NT2/D1 (cell line): ENCODE measurements around the gene SLA2.
A peak's percentile ranks its signal among the peaks of the same experiment; 100 is the strongest.

Experiments used
- DNase-seq: peaks from one replicate; pipeline ENCODE4 v3.0.0-alpha.2; 2011; ENCODE audit warnings: low read depth, low spot score
- H3K27me3 ChIP-seq: 2 replicates; pipeline ENCODE4 v1.6.0; 2011; ENCODE audit warnings: mild to moderate bottlenecking; ENCODE audit not compliant: insufficient read length, insufficient read depth
- H3K36me3 ChIP-seq: 2 replicates; pipeline ENCODE4 v1.6.1; 2011; ENCODE audit warnings: mild to moderate bottlenecking, low read length, mixed read lengths; ENCODE audit not compliant: insufficient read depth, insufficient read length
- H3K4me1 ChIP-seq: 2 replicates; pipeline ENCODE4 v1.5.1; 2011; ENCODE audit not compliant: insufficient read depth, insufficient read length
- H3K4me3 ChIP-seq: 2 replicates; pipeline ENCODE4 v1.5.1; 2011; ENCODE audit warnings: low read depth; ENCODE audit not compliant: insufficient read length
- H3K9ac ChIP-seq: 2 replicates; pipeline ENCODE4 v1.6.0; 2011; ENCODE audit warnings: low read depth; ENCODE audit not compliant: insufficient read length
- H3K9me3 ChIP-seq: 2 replicates; pipeline ENCODE4 v1.5.1; 2011; ENCODE audit warnings: mild to moderate bottlenecking, low read length; ENCODE audit not compliant: insufficient read depth
- SUZ12 ChIP-seq: IDR thresholded peaks from 2 replicates; pipeline ENCODE4 v1.6.1; 2011; ENCODE audit not compliant: insufficient read length, insufficient read depth; ENCODE audit errors: extremely low read depth
- YY1 ChIP-seq: IDR thresholded peaks from 2 replicates; pipeline ENCODE4 v1.6.1; 2011; ENCODE audit not compliant: insufficient read length, insufficient read depth
- ZNF274 ChIP-seq: IDR thresholded peaks from 2 replicates; pipeline ENCODE4 v1.6.1; 2011; ENCODE audit warnings: mild to moderate bottlenecking, low read depth, low read length

Gene SLA2

GRCh38 chr20:36593347-36593929, 52.6 kb downstream of the SLA2 start:
- Histone ChIP-seq H3K36me3 (peaks cover 56% of the 10 kb centered on the region), H3K4me3 (no peak overlapping the region), H3K4me1 (peaks cover 18% of the 10 kb centered on the region), H3K9ac (no peak overlapping the region), H3K9me3 (peaks cover 11% of the 10 kb centered on the region; the same call in 1 of the 2 replicates), H3K27me3 (no peaks in the 10 kb centered on the region)
- DNase-seq = no peak
- TF ChIP-seq YY1 (no peak), ZNF274 (no peak), SUZ12 (no peak)

GRCh38 chr20:36591854-36592641, 53.9 kb downstream of the SLA2 start:
- Histone ChIP-seq H3K4me3 (no peak overlapping the region), H3K27me3 (no peaks in the 10 kb centered on the region), H3K9ac (peak overlapping the region; percentile 37), H3K9me3 (peaks cover 11% of the 10 kb centered on the region; the same call in 1 of the 2 replicates), H3K36me3 (peaks cover 69% of the 10 kb centered on the region), H3K4me1 (peaks cover 17% of the 10 kb centered on the region)
- TF ChIP-seq ZNF274 = no peak
- TF ChIP-seq YY1 = no peak
- no peak for TF ChIP-seq SUZ12
- DNase-seq = no peak

- H3K27me3 ChIP-seq = no peaks in the 10 kb centered on the region
- DNase-seq = no peak
- peaks cover 11% of the 10 kb centered on the region; the same call in 1 of the 2 replicates for H3K9me3 ChIP-seq
- H3K36me3 ChIP-seq = peaks cover 74% of the 10 kb centered on the region
- no peak overlapping the region for H3K4me3 ChIP-seq
- TF ChIP-seq ZNF274 = no peak
- TF ChIP-seq SUZ12 = no peak
- H3K9ac ChIP-seq = peak overlapping the region; percentile 37
- peaks cover 21% of the 10 kb centered on the region for H3K4me1 ChIP-seq
Measured at GRCh38 chr20:36591281-36591680, 54.7 kb downstream of the SLA2 start.

- no peaks in the 10 kb centered on the region for H3K27me3 ChIP-seq
- DNase-seq = no peak
- H3K36me3 ChIP-seq = peaks cover 60% of the 10 kb centered on the region
- H3K9me3 ChIP-seq = peaks cover 3% of the 10 kb centered on the region; the same call in 1 of the 2 replicates
- H3K4me3 ChIP-seq = no peak overlapping the region
- peaks cover 32% of the 10 kb centered on the region for H3K4me1 ChIP-seq
- no peak for TF ChIP-seq SUZ12
- no peak for TF ChIP-seq YY1
- no peak for TF ChIP-seq ZNF274
- H3K9ac ChIP-seq = peak overlapping the region; percentile 71
Measured at GRCh38 chr20:36587388-36588070, 58.5 kb downstream of the SLA2 start.

- TF ChIP-seq YY1 (no peak), SUZ12 (no peak), ZNF274 (no peak)
- Histone ChIP-seq H3K9me3 (no peaks in the 10 kb centered on the region), H3K27me3 (no peaks in the 10 kb centered on the region), H3K4me3 (no peak overlapping the region), H3K36me3 (peaks cover 61% of the 10 kb centered on the region), H3K9ac (peak overlapping the region; percentile 24), H3K4me1 (peaks cover 26% of the 10 kb centered on the region)
- peak; percentile 94 for DNase-seq
Measured at GRCh38 chr20:36585410-36586125, 60.4 kb downstream of the SLA2 start.

- TF ChIP-seq YY1 (no peak), SUZ12 (no peak)
- H3K36me3 ChIP-seq = peaks cover 63% of the 10 kb centered on the region
- H3K4me3 ChIP-seq = no peak overlapping the region
- no peaks in the 10 kb centered on the region for H3K27me3 ChIP-seq
- H3K9me3 ChIP-seq = no peaks in the 10 kb centered on the region
- H3K9ac ChIP-seq = no peak overlapping the region
- DNase-seq = no peak
- peaks cover 26% of the 10 kb centered on the region for H3K4me1 ChIP-seq
Measured at GRCh38 chr20:36584018-36584481, 61.9 kb downstream of the SLA2 start.
